Erythroblast (primary cell): ENCODE results near the gene RTCB.
A peak's percentile ranks its signal among the peaks of the same experiment; 100 is the strongest.

Experiments used
- DNase-seq, 2 experiments: peaks; one replicate each; lab custom pipeline; 2025; lab: John Stamatoyannopoulos, UW
- GATA1 ChIP-seq: IDR thresholded peaks from 2 replicates; pipeline ENCODE4 v1.6.1; 2011; ENCODE audit warnings: low read depth, mild to moderate bottlenecking, control low read depth, low read length, moderate library complexity
- POLR2A ChIP-seq: IDR thresholded peaks from 2 replicates; pipeline ENCODE4 v1.6.1; 2011; ENCODE audit warnings: mild to moderate bottlenecking, low read length

Gene RTCB

GRCh38 chr22:32411829-32412592, at the start of gene RTCB:
Gene RTCB, minus strand, starts transcription at chr22:32412247. Its CDS starts 91 bp downstream, at chr22:32412156.
- TF ChIP-seq GATA1 (no peak), POLR2A (peak; percentile 65)
- peak; percentile 93 to 94 for DNase-seq

- no peak for DNase-seq
- no peak for TF ChIP-seq GATA1
- TF ChIP-seq POLR2A: no peak
These were observed 45.0 kb upstream of the RTCB start for GRCh38 chr22:32457031-32457430.

DNA sequence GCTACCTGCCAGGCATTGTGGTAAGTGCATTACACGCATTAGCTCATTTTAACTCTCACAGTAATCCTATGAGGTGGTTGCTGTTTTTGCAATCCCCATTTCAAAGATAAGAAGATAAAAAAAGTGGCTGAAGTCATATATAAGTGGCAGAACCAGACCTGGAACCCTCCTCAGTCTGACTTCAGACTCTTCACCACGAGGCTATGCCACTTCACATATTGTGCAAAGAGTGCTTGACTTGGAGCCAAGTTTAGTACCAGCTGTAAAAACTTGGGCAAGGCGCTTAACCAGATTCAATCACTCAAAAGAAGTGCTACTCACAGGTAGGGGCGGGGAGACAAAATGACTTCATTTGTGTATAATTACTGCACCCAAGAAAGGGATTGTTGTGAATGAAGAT, 36.9 kb upstream of the RTCB start:
- no peak for DNase-seq
- TF ChIP-seq GATA1 (no peak), POLR2A (no peak)

GRCh38 chr22:32446321-32446720, 34.3 kb upstream of the RTCB start:
- DNase-seq: no peak

GRCh38 chr22:32444068-32444467, 32.0 kb upstream of the RTCB start:
- peak; percentile 23 to 46 for DNase-seq

More at GRCh38 chr22:32446321-32446720, 34.3 kb upstream of the RTCB start:
- TF ChIP-seq GATA1 (no peak), POLR2A (no peak)

GRCh38 chr22:32430352-32430751, 18.3 kb upstream of the RTCB start:
- TF ChIP-seq POLR2A: no peak
- TF ChIP-seq GATA1: no peak
- no peak for DNase-seq

More at GRCh38 chr22:32444068-32444467, 32.0 kb upstream of the RTCB start:
- TF ChIP-seq POLR2A (no peak), GATA1 (no peak)

GRCh38 chr22:32426881-32427280, 14.8 kb upstream of the RTCB start:
- no peak for DNase-seq
- no peak for TF ChIP-seq GATA1
- TF ChIP-seq POLR2A: no peak

DNA sequence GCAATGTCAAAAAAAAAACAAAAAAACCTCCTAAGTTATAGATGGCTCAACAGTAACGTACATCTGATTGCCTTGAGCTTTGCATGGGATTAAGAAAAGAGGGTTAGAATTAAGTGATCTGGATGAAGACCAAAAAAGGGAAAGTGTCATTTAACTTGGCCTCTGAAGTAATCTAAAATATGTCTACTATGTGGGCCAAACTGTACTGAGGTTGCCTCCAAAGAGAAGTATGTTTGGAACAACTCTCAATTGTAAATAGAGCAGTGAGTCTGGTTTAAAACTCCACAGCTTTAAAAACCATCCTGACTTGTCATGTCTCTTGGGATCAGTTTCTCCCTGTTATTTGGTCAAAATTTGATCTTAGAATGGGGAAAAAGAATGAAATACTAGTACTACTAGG, 11.6 kb upstream of the RTCB start:
- TF ChIP-seq GATA1 (no peak), POLR2A (no peak)

DNA sequence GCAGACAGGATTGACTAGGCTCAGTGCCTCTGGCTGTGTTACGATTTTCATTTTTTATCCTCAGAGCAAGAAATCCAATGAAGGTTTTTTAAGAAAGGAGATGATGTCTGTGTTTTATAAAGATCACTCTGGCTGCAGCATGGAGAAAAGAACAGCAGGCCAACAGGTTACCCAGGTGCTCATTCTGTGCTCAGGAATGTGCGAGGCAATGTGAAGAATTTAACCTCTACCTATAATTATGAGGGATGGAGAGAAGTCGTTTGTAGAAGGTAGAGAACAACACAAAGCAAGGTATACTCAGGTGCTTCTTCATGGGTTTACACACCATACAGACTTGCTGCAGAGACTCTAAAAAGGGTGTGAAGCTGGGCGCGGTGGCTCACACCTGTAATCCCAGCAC, 10.0 kb upstream of the RTCB start:
- no peak for DNase-seq
- no peak for TF ChIP-seq GATA1
- TF ChIP-seq POLR2A: no peak

More for the DNA sequence above, 11.6 kb upstream of the RTCB start:
- DNase-seq: no peak

DNA sequence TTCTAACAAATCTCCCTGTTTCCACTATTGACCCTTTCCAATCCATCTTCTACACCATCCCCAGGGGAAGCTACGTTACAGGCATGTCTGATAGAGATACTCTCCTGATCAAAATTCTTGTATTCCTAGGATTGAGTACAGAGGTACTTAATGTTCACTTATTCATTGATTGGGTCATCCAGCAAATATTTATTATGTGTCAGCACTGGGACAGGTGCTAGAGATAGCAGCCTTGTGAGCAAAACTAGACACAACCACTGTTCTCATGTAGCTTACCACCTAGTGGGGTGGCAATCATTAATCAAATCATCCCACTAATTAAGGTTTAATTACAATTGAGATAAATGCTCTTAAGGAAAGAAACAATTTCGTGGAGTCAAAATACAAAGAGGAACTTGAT, 9.4 kb upstream of the RTCB start:
- TF ChIP-seq GATA1 (no peak), POLR2A (no peak)
- no peak for DNase-seq

DNA sequence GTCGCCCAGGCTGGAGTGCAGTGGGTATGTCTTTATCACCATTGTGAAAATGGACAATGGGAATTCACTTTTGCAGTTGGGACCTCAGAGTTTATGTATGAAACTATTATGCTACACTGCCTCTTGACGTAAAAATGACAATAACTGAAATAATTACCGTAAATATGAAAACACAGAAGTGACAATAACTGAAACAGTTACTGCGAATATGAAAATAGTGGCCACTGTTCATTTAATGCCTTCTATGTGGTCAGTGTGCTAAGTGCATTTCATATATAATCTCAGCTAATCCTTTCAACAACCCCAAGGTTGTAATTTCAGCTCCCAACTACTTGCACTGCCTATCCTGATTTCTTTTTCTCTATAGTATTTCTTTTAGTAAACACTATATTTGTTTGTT, 5.9 kb upstream of the RTCB start:
- DNase-seq: no peak
- no peak for TF ChIP-seq GATA1

DNA sequence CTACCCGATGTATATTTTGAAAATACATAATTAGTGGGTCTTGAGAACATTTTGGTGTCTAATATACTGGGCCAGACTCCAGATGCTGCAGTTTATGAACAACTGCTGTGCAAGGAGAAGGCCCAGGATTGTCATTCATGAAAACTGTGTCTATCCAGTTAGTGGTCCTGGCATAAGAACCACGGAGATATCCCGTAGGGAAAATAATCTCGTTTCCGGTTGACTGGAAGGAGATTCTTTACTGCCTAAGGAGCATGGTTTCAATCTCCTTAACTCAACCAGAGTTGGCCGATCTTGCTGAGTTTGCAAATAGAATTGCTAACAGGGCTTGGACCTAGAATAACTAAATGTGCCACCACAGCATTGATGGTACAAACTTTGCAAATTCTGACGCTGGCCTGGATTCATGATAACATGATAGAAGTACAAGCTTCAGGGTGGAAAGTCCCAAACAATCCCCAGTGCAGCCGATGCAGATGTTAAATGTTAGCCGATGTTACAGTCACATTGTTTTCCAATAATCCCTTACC, 4.6 kb upstream of the RTCB start:
- TF ChIP-seq POLR2A: no peak
- no peak for TF ChIP-seq GATA1
- DNase-seq: no peak

DNA sequence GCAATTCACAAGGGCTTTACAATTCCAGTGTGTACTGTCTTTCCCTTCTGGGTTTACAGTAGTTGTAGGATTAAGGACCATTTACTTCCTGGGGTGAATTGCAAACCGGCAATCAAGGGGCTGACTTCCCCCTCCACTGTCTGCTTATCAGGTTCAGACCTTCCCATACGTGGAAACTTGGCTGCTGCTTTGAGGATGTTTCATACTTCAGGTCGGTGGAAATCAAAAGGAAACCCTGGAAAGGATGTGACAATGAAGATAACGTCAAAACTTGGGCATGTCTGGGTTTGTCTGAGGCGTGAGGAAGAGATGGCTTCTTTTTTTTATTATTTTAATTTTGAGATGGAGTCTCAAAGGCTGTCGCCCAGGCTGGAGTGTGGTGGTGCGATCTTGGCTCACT, 2.1 kb upstream of the RTCB start:
- TF ChIP-seq GATA1 (no peak), POLR2A (no peak)
- DNase-seq: peak; percentile 21 to 33

DNA sequence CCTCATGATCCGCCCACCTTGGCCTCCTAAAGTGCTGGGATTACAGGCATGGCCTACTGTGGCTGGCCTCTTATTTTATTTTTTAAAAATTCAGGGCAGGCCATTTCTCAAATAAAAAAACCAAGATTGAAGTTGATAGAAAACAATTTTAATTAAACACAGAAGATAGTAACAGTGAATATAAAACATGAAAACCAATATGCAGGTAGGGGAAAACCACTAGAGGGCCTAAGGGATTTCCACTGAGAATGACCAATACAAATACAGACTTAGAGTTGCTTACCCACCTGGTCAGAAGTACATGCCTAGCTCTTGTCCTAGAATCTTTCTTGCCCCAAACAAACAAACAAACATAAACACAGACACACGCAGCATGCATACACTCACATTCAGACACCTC, 1.7 kb upstream of the RTCB start:
- TF ChIP-seq POLR2A: no peak
- no peak for TF ChIP-seq GATA1
- DNase-seq: peak; percentile 21 to 23

DNA sequence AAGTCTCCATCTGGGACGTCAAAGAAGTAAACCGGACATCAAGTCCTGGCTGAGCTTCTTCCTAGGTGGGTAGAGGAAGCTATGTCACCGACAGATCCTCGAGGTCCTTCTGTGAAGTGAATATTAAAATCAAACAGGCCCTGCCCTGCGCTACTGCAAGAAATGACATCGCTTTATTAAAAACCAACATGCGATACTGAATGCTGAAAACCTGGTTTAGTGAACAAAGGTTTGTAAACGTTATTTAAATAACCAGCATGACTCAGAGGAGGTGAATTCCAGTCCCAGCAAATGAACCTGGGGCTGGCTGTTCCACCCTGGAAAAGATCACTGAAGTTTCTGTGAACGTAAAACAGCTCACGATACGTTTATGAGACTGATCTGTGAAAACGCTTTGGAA, 645 bp downstream of the RTCB start:
- peak; percentile 49 to 61 for DNase-seq
- no peak for TF ChIP-seq POLR2A
- no peak for TF ChIP-seq GATA1

- DNase-seq: no peak
These were observed 1.6 kb downstream of the RTCB start for GRCh38 chr22:32410459-32410858.

More at GRCh38 chr22:32410459-32410858, 1.6 kb downstream of the RTCB start:
- TF ChIP-seq POLR2A: no peak
- TF ChIP-seq GATA1: no peak
